Measurements from ENCODE around the gene CERK. TPM values are rescaled to one million over a fixed set of nuclear protein-coding genes. Genes with fewer than 3 reads are reported as not detected.

Gene CERK
- total RNA-seq, 1 experiment from 2014 or later, result 34.8 TPM

Other genes starting within 250 kb of the CERK start
- 94.1 and 98.7 TPM in 2 replicates for gene CELSR1, start 200.6 kb downstream of the CERK start, total RNA-seq (2014; rRNA removed; shearing (Covaris generic); ENCODE audit: low replicate concordance)
- 21.5 and 46.8 TPM in 2 replicates for gene GRAMD4, start 117.9 kb downstream of the CERK start, total RNA-seq (2014; rRNA removed; shearing (Covaris generic); ENCODE audit: low replicate concordance)
- gene TBC1D22A, start 24.4 kb upstream of the CERK start, total RNA-seq (2014; rRNA removed; shearing (Covaris generic); ENCODE audit: low replicate concordance), result 15.0 and 29.6 TPM in 2 replicates

All from Caki2 (cell line).